CD4-positive, alpha-beta T cell treated with Interferon alpha-2 for 1 hour (primary cell): ENCODE measurements around the gene OR6N1.

ENCODE experiments used
- DNase-seq, 2 donors: peaks; one replicate each; pipeline ENCODE4 v3.0.0-alpha.2; 2020 to 2022

OR6N1 gene, protein sequence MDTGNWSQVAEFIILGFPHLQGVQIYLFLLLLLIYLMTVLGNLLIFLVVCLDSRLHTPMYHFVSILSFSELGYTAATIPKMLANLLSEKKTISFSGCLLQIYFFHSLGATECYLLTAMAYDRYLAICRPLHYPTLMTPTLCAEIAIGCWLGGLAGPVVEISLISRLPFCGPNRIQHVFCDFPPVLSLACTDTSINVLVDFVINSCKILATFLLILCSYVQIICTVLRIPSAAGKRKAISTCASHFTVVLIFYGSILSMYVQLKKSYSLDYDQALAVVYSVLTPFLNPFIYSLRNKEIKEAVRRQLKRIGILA

DNA sequence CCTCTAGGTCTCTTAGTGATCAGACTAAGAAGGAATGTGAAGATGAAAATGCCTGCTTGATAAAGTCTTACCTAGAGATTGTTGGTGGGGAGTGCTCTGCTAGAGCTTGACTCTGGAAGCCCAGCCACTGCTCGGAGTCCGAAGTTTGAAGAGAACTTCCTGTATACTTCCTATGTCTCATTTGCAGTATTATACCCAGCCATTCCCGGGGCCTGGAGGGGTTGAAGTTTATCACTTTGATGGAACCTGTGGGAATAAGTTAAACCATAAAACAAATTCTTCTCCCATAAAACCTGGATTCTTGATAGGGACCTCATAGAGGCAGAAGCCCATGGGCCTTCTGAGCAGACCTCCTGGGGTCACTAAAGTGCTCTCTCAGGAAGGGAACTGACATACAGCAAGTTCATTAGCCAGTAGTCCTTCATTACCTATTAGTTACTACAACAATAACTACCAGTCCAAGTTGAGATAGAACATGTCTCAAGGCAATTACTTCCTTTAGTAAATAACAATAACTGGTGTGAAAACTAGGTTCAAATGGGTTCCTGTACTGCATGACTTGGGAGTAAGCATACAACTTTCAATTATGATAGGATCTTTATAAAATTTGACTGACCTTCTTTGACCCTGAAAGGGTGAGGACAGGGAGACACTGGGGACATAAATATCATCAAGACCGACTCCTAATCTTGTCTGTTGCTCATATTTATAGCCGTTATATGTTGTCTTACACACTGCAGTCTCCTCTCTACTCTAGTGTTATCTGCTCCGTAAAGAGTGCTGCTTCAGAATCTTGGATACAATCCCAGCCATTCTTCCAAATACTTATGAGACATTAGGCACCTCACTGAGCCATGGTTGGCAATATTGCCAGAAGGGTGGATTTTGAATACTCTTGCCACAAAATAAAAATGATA lies at the start of gene OR6N1:
OR6N1 (minus strand) TSS at position 246 of the 917 bp plus-strand sequence. CDS start 5,513 bp downstream, outside the sequence.
- no peak for DNase-seq

DNA sequence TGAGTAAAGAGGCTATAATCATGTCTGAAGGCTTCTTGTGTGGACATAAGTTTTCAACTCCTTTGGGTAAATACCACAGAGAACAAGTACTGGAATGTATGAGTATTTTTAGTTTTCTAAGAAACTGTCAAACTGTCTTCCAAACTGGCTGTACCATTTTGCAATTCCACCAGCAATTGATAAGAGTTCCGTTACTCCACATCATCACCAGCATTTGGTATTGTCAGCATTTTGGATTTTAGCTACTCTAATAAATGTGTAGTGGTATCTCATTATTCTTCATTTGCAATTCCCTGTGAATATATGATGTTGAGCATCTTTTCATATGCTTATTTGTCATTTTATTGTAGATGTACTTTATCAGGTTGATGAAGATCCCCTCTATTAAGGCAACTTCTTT lies 49.7 kb upstream of the OR6N1 start:
- DNase-seq = no peak

DNA sequence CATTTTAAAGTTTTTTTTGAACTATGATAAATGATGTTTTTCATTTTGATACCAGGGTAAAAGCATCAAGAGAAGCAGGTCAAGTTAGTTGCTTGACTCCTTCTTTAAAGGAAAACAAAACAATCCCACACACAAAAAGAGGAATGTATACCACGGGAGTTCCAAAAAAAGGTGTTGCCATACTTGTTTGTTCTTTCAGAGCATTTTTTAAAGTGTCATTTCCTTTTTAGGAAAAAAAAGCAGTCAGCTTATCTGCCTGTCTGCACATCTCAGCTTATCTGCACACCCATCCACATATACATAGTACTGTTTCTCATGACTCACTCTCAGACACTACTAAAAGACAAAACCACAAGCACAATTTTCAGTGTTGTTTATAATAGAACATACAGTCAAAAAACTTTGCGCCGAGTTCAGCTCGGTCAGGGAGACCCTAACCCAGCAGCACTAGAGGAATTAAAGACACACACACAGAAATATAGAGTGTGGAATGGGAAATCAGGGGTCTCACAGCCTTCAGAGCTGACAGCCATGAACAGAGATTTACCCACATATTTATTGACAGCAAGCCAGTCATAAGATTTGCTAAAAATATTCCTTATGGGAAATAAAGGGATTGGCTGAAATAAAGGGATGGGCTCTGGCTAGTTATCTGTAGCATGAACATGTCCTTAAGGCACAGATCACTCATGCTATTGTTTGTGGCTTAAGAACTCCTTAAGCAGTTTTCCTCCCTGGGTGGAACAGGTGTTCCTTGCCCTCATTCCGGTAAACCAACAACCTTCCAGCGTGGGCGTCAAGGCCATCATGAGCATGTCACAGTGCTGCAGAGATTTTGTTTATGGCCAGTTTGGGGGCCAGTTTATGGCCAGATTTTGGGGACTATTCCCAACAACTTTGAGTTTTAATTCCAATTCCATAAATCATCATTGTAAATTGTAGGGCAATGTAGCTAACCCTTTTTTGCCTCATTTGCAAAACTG lies 47.8 kb upstream of the OR6N1 start:
- peak in 1 of 2 donors; percentile 36 for DNase-seq

DNA sequence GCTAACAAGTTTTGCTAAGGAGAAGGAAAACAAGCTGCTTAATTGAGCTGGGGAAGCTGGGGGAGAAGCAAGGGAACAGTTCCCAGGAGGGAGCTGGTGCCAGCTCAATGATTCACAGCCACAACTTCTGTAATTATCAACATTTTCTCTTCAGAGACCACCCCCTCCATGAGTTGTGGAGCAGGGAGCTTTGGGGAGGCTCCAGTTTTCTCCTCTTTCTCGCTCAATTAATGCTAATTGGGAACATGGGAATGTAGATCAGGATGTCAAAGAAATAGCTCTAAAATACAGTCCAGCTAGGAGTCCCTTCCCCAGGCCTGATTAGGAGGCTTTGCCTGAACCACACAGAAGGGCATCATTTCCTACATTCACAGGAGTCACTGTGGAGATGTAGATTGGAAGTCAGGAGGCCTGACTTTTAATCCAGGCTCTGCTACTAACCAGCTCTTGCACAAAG lies 47.0 kb upstream of the OR6N1 start:
- no peak for DNase-seq

DNA sequence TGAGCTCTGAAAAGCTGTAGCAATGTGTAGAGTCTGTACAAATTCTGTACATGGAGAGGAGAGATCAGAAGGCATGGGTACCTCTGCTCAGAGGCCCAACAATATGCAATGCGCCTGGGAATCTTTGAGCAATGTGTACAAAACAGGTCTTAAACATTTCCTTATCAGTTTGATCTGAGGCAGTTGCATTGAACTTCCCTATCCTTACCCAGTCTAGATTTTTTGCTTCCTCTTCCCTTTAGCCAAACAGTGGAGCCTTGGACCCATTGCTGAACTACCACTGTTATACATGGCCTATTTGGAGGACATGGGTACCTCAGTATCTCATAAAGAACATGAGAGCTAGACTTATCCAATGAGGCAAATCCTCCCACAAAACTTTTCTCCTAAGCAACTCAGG lies 46.6 kb upstream of the OR6N1 start:
- DNase-seq = no peak

DNA sequence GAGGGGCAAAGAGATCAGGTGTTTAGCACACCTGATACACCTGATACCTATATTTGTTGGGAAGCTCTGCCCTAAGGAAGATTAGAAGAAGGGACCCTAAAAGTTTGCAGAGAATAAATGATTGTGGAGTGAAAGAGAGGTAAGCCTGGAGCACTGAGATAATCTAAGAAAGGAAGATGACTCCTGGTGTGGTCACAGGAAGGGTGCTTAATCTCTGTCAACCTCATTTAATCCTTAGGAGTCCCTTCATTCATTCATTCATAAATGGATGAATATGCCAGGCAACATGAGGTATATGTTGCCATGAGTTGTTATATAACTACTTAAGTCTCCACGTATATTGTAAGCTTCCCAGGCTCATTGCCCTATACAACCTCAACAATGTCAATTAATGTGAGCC lies 43.0 kb upstream of the OR6N1 start:
- no peak for DNase-seq

DNA sequence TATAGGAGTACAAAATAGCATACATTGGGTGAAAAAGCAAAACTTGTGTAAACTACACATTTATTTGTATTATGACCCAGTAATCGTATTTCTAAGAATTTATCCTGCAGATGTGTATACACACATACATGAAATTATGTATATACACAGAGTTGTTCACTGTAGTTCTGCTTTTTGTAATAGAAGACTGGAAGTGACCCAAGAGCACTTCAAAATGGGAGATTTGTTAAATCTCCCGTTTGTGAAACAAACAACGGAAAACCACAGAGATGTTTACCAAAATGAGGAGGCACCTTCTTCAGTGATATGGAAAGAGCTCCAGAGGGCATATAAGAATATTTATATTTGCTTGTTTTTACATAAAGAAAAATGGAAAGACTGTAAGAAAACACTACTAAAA lies 41.2 kb upstream of the OR6N1 start:
- no peak for DNase-seq

DNA sequence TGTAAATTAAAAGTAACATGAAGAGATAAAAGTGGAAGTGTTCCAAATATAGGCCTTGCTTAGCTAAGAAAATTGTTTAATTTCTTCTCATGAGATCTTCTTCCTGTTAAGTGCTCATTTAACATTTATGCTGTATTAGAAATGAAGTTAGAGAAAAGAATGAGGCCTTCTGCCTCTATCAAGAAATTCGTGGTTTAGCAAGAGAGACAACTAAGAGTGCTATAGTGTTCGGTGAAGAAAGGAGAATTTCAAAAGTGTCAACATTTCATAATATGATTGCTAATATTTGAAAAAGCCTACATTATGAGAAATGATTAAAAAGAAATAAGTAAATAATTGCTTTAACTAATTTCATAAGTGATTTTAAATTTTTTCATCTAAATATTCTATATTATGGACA lies 40.3 kb upstream of the OR6N1 start:
- DNase-seq = no peak

DNA sequence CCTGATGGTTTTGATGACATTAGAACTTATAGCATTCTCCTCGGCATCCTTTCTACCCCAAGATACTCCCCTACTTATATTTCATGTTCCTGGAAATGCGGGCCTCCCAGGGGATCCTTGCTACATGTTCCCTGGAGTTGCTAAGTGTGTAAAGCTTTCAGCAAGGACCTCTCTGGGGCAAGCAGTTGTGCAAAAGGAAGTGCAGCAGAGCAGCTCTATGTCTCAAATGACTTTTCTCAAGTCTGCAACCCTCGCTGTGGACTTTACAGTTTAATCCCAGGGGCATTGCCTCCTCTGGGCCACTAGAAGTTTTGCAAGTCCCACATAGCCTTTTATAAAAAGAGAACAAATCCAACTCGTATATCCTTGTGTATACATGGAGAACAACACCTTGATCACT lies 38.3 kb upstream of the OR6N1 start:
- no peak for DNase-seq

DNA sequence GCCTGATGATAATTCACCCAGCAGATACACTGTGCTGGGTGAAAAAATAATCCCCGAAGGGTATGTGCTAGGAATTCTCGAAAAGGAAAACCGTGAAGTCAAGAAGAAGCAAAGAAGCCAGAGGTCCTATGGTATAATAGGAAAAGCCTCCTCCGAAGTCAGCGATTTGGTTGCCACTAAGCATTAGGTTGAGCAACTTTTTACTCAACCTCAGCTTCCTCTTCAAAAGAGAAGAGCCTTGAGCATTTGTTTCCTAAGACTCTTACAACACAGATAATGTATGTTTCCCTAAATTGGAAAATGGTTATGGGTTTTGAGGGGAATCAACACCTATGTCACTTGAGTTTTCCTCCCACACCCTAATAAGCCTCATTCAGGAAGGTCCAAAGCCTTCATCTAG lies 37.9 kb upstream of the OR6N1 start:
- no peak for DNase-seq

DNA sequence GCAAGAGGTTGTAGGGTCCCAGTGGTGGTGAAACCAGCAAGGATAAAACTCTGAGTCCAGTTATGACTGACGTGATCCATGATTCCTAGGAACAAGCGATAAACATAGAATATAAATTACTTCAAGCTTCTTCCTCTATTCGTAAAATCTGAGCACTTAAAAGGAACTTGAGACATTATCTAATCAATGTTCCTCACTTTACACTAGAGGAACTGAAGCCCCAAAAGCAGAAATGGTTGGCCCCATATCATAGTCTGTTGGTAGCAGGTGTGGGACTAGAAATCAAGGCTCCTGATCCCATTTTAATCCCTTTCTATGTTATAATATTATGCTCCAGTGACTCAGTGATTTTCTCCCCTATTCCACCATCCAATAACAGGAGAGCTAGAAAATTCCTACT lies 37.3 kb upstream of the OR6N1 start:
- DNase-seq = no peak

DNA sequence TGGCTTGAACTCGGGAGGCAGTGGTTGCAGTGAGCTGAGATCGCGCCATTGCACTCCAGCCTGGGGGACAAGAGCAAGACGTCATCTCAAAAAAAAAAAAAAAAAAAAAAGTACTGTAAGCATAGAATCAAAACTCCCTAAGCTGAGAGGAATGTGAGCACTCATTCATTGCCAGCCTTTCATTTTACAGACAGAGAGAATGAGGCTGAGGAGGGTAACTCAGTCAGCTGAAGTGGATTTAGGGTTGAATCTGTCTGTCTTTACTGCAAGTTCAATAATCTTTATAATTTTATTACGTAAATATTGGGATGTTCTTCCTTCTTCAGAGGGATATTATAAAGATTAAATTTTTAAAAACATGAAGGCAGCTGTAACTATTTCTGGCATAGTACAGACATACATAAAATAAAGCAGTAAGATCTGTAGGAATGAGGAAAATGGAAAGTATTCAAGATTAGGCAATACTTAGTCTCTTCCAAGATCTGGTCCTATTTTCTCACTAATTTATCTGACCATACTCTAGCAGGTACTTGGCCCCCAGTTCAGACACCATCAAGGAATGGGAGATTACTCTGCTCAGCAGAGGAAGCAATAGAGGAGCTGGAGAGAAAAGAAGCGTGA lies 35.0 kb upstream of the OR6N1 start:
- DNase-seq = no peak

DNA sequence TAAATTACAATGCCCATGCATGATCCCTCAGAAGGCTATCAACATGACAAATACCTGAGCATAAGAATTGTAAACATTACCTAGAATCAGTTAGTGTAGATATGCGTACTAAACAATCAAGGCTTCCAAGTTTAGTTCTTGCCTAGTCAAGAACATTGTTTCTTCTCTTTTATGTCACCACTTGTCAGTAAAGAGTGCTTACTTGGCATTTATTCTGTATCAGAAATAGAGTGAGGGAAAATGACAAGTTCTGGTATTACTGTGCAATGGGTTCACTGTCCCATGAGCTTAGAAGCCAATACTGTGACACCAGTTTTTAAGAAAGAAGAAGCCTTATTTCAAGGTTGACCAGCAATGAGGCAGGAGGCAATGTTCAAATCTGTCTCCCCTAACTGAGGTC lies 31.7 kb upstream of the OR6N1 start:
- no peak for DNase-seq

DNA sequence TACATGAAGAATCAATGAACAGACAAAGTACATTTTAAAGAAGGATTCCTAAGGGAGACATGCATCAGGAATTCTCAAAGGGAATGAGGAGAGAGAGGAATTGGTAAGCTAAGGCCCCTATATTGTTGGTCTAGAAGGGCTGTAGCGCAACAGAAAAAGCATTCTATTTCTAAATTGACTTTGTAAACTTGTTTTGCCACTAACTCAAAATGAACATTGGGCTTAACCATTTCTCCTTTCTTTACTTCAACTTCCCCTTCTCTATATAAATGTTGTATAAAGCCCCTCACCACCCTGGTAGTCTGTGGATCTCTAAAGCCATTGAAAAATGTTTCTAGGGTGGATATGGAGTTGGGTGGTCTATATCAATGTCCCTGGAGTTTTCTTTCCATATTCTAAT lies 29.4 kb upstream of the OR6N1 start:
- no peak for DNase-seq

DNA sequence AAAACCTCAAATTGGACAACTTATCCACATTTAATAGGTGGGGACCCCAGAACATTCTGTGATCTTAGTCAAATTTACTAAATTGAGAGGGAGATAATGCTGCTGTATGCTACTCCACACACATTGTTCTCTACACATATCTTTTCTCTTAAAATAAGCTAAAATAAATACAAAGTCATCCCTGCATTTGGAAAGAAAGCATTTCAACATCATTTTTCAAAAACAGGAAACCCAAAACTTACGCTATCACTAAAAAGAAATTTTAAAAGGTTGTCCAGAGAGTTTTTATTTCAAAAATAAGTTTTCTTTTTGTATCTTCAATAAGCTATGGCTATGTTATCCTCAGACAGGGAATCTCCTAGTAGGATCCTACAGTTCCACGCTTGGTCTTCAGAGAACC lies 28.5 kb upstream of the OR6N1 start:
- DNase-seq = no peak

DNA sequence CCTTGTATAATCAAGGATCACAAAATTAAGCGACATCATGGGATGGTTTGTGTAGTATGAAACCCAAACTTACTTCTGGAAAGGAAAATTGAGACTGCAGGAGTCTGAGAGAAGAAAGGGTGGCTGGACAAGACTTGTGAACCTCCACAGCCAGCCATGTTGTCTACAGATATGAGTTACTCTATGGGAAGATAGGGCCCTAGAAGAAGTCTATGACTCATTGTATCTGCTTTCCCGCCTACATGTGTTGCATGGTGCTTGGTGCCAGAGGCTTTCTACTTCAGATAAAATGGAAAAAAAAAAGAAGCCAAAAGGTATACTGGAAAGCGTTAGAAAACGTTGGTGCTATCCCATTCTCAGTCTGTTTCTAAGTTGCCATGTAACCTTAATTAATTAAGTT lies 27.7 kb upstream of the OR6N1 start:
- no peak for DNase-seq

DNA sequence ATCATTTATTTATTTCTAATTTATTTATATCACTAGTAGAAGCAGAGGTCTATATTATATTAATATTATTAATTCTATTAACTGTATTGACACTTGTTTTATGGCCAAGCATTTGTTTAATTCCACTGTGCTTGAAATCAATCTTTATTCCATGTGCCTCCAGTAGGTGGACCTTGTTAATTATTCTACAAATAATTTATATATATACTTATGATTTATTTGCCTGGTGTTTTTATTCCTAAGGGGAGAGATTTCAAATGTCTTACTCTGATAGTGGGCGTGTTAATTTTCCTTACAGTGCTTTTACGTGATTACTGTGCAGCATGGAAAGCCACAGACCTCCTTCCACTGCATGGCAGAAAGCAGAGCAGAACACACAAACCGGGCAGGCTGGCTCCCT lies 26.5 kb upstream of the OR6N1 start:
- no peak for DNase-seq

DNA sequence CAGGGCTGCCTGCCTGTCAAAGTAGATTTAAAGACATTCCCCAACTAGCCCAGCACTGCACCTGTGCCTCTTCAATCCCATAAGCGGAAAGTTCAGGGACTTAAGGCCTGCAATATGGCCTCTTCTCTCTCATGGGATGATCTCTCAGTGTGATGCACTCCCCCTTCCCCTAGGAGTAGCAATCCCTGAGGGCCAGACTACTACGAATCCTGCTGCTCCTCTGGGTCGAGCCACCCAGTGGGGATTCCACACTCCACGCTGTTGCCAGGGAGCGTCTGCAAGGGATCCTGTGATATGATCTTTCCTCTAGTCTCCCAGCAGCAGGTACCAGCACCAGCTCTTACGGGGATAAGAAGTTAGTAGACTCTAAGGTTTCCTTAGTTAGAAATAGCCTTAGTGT lies 22.3 kb upstream of the OR6N1 start:
- DNase-seq = no peak

DNA sequence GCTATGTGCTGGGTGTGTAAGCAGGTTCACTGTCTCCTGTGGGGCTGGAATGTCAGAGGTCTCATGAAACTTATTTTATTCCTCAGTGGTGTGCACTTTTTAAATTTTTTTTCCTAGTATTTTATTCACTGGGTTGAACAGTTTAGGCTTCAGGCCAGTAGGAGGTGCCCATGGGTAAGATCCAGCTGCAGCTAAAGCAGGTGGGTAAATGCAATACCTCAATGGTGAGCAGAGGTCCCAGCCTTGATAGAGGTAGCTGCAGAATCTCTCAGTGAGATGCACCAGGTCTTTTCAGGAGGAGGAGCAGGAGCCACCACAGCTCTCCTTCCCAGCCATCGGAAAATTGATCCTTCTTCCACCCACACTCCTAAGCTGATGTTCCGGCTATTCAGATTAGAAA lies 21.6 kb upstream of the OR6N1 start:
- peak; percentile 21 to 59 for DNase-seq

DNA sequence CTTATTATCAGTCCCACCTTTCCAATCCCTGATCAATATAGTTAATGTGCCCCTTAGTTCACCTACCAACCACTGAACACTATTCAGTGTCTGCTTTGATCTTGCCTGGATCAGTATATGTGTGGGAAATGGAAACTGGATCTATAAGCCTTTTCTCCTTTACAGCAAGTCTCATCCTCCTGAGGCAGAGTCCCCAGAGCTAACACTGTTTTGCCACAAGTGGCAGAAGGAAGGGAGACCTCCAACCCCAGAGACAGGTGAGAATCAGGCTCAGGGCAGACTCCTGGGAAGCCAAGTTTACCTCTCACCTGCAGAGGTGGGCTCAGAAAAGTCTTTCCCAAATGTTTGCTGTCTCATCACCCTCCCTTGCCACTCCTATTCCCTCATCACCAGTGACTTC lies 9.1 kb upstream of the OR6N1 start, which contains the start of gene OR6N2:
OR6N2 (minus strand) TSS at position 101 of the 400 bp plus-strand sequence. CDS start 3,569 bp downstream, outside the sequence.
- DNase-seq = no peak

DNA sequence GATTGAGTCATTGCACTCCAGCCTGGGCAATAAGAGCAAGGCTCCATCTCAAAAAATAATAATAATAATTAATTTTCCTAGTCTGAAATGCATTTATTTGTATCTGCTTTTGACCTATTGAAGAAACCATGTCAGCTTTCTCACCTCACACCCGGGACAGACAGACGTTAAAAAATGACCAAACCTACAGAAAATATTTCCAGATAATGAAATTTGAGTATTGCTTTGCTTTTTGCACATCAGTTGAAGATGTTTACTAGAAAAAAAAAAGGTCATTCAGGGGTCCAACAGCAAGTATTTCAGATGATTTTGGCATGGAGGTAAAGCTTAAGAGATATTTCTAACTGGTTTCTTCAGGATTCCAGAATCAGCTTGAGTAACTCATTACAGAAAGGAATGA lies 17.6 kb downstream of the OR6N1 start, which contains the start of gene OR6K6:
OR6K6 (plus strand) TSS at position 301 of the 400 bp plus-strand sequence. CDS start 168 bp downstream, outside the sequence.
- no peak for DNase-seq

DNA sequence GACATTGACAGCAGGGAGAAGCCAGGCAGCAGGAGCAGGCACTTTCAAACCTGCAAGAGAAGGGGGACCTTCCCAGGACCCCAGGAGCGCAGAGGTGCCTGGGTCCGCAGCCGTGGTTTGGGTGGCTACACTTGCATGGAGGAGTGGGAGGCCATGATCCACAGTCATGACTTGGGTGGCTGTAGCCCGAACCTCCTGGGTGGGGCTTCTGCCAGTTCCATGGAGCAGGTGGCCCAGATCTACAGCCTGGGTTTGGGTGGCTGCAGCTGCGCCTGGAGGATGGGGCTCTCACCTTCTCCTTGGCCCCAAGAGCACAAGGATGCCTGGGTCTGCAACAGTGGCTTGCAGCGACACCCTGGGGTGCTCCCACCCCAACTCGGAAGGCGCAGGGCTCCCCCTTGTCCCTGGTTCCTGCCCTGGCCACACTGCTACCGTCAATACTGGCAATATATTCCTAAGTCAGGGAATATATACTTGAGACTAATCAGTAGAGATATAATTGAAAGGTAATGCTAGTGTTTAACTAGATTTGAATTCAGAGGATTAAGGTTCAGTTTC lies 19.8 kb downstream of the OR6N1 start:
- DNase-seq = no peak
